NB4 (cell line): ENCODE measurements around the gene ASS1.

ENCODE experiments used
- MYC ChIP-seq: IDR thresholded peaks from 2 replicates; pipeline ENCODE4 v1.6.1; 2011; ENCODE audit warnings: low read depth, low read length
- POLR2A ChIP-seq: IDR thresholded peaks from 2 replicates; pipeline ENCODE4 v1.6.1; 2011; ENCODE audit warnings: mild to moderate bottlenecking; ENCODE audit not compliant: insufficient read length; ENCODE audit errors: extremely low read depth
- TF ChIP-seq, protein P1 (sequence below): IDR thresholded peaks from one replicate; pipeline ENCODE4 v1.5.1; 2012; ENCODE audit warnings: low read depth, low read length
- TF ChIP-seq, protein P2 (sequence below): IDR thresholded peaks from 2 replicates; pipeline ENCODE4 v1.6.1; 2011; ENCODE audit warnings: low read depth, low read length

DNA sequence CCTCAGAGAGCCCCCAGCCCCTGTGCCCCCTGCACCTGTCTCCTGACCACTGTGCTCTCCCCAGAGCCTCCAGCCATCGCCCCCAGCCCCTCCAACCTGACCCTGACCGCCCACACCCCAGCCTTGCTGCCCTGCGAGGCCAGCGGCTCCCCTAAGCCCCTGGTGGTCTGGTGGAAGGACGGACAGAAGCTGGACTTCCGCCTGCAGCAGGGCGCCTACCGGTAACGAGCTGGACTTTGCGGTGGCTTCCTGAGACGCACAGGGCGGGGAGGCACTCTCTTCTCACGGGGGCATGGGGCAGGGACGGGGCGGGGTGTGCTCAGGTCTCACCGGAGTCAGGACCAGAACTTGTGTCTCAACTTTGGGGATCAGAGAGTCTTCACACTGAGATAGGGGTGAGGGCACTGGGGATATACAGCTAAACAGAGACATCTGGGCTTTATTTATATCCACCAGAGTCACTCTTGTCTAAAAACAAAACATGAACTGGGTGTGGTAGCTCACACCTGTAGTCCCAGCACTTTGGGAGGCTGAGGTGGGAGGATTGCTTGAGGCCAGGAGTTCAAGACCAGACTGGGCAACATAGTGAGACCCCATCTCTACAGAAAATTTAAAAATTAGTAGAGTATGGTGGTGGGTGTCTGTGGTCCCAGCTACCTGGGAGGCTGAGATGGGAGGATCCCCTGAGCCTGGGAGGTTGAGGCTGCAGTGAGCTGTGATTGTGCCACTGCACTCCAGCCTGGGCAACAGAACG, 46.1 kb upstream of the ASS1 start:
- TF ChIP-seq POLR2A = no peak
- TF ChIP-seq, protein P1, sequence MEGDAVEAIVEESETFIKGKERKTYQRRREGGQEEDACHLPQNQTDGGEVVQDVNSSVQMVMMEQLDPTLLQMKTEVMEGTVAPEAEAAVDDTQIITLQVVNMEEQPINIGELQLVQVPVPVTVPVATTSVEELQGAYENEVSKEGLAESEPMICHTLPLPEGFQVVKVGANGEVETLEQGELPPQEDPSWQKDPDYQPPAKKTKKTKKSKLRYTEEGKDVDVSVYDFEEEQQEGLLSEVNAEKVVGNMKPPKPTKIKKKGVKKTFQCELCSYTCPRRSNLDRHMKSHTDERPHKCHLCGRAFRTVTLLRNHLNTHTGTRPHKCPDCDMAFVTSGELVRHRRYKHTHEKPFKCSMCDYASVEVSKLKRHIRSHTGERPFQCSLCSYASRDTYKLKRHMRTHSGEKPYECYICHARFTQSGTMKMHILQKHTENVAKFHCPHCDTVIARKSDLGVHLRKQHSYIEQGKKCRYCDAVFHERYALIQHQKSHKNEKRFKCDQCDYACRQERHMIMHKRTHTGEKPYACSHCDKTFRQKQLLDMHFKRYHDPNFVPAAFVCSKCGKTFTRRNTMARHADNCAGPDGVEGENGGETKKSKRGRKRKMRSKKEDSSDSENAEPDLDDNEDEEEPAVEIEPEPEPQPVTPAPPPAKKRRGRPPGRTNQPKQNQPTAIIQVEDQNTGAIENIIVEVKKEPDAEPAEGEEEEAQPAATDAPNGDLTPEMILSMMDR = no peak
- TF ChIP-seq, protein P2, sequence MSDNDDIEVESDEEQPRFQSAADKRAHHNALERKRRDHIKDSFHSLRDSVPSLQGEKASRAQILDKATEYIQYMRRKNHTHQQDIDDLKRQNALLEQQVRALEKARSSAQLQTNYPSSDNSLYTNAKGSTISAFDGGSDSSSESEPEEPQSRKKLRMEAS = no peak
- TF ChIP-seq MYC = no peak
